Measurements from ENCODE around the gene BRINP1.

The BRINP1 gene

DNA sequence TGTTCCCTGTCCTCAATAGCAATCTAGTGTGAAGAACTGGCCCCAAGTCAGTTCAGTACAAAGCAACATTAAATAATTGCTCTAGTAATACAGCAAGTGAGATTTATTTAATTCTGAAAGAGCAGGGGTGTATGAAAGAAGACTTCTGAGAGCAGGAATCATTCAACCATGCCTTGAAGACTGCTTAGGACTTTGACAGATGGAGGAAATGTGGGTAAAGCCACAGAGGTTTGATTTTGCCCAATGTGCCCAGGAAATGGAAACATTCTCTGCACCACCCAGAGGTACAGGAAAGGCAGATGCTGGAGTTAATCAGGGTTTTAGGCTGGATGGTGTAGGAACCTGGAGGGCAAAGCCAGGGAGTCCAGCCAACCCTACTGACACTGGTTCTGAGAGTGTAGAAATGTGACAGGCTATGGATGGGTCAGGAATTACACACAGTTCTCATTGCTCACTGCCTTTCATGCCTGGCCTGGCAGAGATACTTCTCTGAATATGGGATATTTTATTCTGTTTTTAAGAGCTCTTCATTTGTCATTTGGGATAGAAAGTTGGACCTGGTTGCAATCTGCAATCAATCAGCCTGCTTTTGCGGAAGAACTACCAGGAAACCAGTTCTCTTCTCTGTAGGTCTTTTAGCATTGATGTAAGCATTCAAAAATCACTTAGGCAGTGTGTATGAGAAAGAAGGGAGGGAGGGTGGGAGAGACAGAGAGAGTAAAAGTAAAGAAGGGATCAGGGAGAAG, 88.3 kb downstream of the BRINP1 start:
- H3K4me3 ChIP-seq (ENCODE audit: low read depth, low read length): no peak overlapping the region
- DNase-seq (ENCODE audit: low read depth): no peak
- TF ChIP-seq CTCF (IDR thresholded peaks at IDR 0.05; ENCODE audit: low read depth, low read length, missing control alignments): no peak

DNA sequence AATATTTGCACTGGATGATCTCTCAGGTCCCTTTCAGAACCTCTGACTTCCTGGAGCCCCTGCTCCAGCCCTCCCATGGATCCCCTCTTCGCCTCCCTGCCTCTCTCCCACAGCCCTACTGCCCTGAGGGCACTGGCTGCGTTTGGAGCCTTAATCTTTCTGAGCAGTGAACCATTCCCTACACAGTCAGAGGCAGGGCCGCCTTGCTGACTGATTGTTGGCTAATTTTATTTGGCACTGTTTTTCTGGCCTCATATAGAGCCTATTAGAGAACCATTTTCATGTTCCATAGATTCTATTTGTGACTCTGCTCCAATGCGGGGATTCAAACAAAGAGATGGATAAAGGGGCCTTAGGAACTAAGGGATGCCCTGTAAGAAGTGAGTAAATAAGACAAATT, 91.1 kb downstream of the BRINP1 start:
- H3K4me3 ChIP-seq (ENCODE audit: low read depth, low read length): no peak overlapping the region
- no peak for TF ChIP-seq CTCF (IDR thresholded peaks at IDR 0.05; ENCODE audit: low read depth, low read length, missing control alignments)
- DNase-seq (ENCODE audit: low read depth): no peak

DNA sequence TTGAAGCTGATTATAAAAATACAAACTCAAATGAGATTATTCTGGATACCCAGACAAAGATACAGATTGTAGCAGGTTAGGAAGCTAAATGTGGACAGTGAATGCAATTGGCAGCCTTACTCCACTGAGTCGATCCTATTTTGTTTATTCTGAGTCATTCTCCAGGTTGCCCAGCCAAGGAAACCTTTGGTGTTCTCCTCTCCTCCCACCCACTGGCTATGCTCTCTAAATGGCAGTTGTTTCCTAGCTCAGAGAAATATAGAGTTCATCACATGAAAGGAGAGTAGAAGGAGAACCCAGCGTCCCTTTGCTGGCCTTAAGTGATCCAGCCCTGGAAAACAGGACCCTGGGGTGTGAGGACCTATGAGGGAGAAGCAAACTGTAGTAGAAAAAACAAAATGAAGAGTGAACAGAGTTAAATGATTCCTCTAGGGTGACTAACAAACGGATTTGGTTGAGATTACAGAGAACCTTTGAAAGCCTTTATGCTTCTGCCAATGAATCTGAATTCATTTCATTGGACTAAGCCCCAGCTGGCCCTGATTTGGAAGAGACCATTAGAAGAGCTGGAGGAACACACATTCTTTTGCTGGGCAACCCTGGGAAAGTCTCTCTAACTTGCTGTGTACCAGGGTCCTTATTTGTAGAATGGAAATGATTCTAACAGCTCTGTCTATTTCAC, 95.1 kb downstream of the BRINP1 start:
- TF ChIP-seq CTCF (IDR thresholded peaks at IDR 0.05; ENCODE audit: low read depth, low read length, missing control alignments): no peak
- no peak overlapping the region for H3K4me3 ChIP-seq (ENCODE audit: low read depth, low read length)
- no peak for DNase-seq (ENCODE audit: low read depth)

DNA sequence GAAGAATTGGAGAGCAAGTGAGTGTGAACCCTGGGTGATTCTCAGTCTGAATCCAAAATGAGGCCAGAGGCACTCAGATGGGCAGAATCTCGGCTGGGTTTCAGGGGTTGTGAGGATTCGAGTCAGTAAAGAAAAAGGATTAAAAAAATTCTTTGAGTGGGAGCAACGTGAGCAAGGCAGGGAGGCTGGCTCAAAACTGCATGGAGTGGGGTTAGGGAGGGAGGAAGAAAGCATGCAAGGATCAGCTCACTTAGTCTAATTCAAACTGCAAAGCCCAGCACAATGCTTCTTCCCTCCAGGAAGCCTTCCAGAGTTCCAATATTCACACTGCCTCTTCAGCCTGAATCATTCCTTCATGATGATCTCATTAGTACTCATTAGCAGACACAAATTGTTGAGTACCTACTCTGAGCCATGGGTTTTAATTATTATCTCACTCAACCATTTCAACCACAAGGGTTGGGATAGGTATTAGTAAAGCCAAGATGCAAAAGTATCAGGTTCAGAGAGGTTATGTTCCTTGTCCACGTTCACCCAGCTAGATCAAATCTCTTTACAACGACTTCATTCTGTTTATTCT, 95.8 kb downstream of the BRINP1 start:
- DNase-seq (ENCODE audit: low read depth): no peak
- no peak overlapping the region for H3K4me3 ChIP-seq (ENCODE audit: low read depth, low read length)
- no peak for TF ChIP-seq CTCF (IDR thresholded peaks at IDR 0.05; ENCODE audit: low read depth, low read length, missing control alignments)

GRCh38 chr9:119272500-119273211, 96.6 kb downstream of the BRINP1 start:
- H3K4me3 ChIP-seq (ENCODE audit: low read depth, low read length): no peak overlapping the region
- TF ChIP-seq CTCF (IDR thresholded peaks at IDR 0.05; ENCODE audit: low read depth, low read length, missing control alignments): no peak
- DNase-seq (ENCODE audit: low read depth): no peak

DNA sequence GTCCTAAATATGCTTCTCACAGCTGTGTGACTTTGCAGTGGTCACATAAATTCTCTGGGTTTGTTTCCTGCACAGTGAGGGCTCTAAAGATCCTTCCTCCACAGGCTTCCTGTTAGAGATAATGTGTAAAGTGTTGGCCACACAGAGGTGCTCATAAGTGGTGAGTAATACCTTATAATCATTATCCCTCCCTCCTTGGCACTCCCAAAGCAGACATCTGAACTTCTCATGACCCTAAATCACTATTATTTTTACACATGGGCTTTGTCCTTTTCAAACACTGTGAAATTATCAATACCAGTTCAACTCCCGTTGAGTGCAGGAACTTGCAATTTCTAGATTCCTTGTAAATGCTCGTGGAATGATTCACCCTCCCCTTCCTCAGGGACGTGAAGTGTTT, 100.2 kb downstream of the BRINP1 start:
- TF ChIP-seq CTCF (IDR thresholded peaks at IDR 0.05; ENCODE audit: low read depth, low read length, missing control alignments): no peak
- no peak for DNase-seq (ENCODE audit: low read depth)
- no peak overlapping the region for H3K4me3 ChIP-seq (ENCODE audit: low read depth, low read length)

Measured in GM12864 (cell line).